Stimulated activated CD4-positive, alpha-beta T cell treated with anti-CD3 and anti-CD28 coated beads, Interleukin-1b, Interleukin-23, amount 100 ng/mL, for 1 hour (primary cell): ENCODE measurements around the gene PELI3.
A peak's percentile ranks its signal among the peaks of the same experiment; 100 is the strongest.
"Not testable (repeated sequence)": the region's sequence is repeated elsewhere in the genome, so short reads cannot be mapped to it uniquely, and the experiment has no call there.

ENCODE experiments used
- DNase-seq, 2 donors: peaks; one replicate each; pipeline ENCODE4 v3.0.0-alpha.2; 2020; ENCODE audit warnings: low read depth in 2 of 2

PELI3 gene

DNA sequence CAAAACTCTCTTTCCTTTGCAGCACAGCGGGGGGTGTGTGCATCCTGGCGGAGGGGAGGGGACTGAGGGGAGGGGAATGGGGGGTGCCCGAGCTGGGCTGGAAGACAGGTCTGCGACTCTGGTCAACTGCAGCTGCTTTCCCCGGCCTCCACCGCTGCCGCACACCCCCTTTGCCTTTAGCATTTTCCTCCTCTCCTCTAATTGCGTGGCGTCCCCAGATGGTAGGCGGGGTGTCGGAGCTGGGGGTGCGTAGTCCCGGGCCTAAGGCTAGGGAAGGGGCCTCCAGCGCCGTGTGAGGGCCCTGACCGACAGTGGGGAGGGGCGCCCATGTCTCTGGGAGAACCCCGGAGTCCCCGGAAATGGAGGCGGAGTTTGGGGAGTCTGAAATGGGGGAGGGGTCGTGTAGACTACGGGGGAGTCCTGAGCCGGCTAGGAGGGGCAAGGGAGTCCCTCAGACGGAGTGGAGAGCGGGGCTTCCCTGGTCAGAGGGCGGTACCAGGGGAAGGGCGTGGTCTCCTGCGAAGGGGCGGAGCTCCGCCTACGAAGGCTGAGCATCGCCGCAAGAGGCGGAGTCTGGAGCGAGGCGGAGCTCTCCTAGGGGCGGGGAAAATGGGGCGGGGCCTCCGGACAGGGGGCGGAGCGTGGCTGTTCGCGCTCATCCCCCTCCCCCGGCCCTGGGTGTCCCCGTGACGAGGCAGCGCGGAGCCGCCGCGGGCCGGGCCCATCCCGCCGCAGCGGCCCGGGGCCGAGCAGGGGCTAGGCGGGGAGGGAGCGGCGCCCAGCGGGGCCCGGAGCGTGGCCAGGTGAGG is at the start of gene PELI3:
Gene PELI3 (plus strand): TSS at position 681 of the 809 bp plus-strand sequence. CDS start 1,224 bp downstream, outside the sequence.
- DNase-seq, result peak; percentile 94 to 99

- DNase-seq, result no peak
These were observed 49.7 kb upstream of the PELI3 start for GRCh38 chr11:66417000-66417399.

- no peak for DNase-seq
These were observed 48.3 kb upstream of the PELI3 start for GRCh38 chr11:66418168-66418985.

GRCh38 chr11:66418986-66419308 is 47.8 kb upstream of the PELI3 start:
- DNase-seq, result no peak

- DNase-seq, result no peak
These were observed 46.9 kb upstream of the PELI3 start for GRCh38 chr11:66419825-66420224.

- DNase-seq, result no peak
These were observed 45.8 kb upstream of the PELI3 start, which contains the start of gene NPAS4 for GRCh38 chr11:66420671-66421476. NPAS4 (plus strand) TSS chr11:66421035; CDS start chr11:66421180, 145 bp downstream.

GRCh38 chr11:66421492-66422205 is 45.1 kb upstream of the PELI3 start:
- DNase-seq, result peak; percentile 71 to 83

GRCh38 chr11:66426314-66426713 is 40.4 kb upstream of the PELI3 start:
- no peak for DNase-seq

DNA sequence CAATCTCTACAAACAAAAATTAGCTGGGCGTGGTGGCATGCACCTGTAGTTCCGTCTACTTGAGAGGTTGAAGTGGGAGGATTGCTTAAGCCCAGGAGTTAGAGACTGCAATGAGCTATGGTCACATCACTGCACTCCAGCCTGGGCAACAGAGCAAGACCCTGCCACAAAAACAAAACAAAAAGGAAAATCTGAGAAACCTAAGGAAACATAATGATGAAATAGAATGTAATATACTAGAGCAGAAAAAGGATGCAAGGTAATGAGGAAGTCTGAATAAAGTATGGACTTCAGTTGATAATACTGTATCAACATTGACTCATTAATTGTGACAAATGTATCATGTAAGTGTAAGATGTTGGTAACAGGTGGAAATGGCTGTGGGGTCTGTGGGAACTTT is 37.8 kb upstream of the PELI3 start:
- no peak for DNase-seq

GRCh38 chr11:66429983-66430602 is 36.6 kb upstream of the PELI3 start:
- peak; percentile 37 to 59 for DNase-seq

DNA sequence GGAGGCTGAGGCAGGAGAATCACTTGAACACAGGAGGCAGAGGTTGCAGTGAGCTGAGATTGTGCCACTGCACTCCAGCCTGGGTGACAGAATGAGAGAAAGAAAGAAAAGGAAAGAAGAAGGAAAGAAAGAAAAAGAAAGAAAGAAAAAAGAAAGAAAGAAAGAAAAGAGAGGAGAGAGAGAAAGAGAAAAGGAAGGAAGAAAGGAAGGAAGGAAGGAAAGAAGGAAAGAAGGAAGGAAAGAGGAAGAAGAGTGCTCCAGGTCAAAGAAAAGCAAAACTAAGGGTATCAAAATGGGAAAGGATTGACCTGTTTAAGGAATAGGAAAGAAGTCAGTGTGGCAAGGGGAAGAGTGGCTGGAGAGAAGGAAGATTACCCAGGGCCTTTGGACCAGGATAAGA is 35.4 kb upstream of the PELI3 start:
- not testable (repeated sequence) for DNase-seq

- not testable (repeated sequence) for DNase-seq
These were observed 34.8 kb upstream of the PELI3 start for GRCh38 chr11:66431871-66432329.

DNA sequence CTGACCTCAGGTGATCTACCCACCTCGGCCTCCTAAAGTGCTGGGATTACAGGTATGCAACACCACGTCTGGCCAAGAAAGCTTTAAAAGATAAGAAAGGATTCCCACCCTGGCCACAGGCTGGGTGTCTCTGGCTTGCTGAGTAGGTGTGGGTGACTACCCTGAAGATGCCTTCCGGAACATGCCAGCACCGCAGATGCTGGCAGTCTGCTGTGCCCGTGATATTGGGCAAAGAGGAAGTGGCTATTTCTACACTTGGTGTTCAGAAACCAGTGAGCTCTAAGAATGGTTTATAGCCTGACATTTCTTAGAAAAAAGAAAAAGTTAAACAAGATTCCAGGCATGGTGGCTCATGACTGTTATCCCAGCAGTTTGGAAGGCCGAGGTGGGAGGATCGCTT is 34.1 kb upstream of the PELI3 start:
- DNase-seq, result no peak

- DNase-seq, result no peak
These were observed 28.7 kb upstream of the PELI3 start for GRCh38 chr11:66437979-66438503.

- peak; percentile 61 to 77 for DNase-seq
These were observed 27.9 kb upstream of the PELI3 start, which contains the start of gene MRPL11 for GRCh38 chr11:66438504-66439466. MRPL11 (minus strand) TSS chr11:66438848; CDS start chr11:66438754, 94 bp downstream.

- DNase-seq, result not testable (repeated sequence)
These were observed 26.4 kb upstream of the PELI3 start for GRCh38 chr11:66440101-66440939.

- not testable (repeated sequence) for DNase-seq
These were observed 25.8 kb upstream of the PELI3 start for GRCh38 chr11:66440940-66441282.

GRCh38 chr11:66443602-66444001 is 23.1 kb upstream of the PELI3 start:
- no peak for DNase-seq
